Mammary epithelial cell (primary cell): ENCODE data around the gene ERCC8.
"Not testable (repeated sequence)": the region's sequence is repeated elsewhere in the genome, so short reads cannot be mapped to it uniquely, and the experiment has no call there.

ENCODE experiments used
- EZH2 ChIP-seq: IDR thresholded peaks from 2 replicates; pipeline ENCODE4 v1.6.1; 2012; ENCODE audit warnings: low read length, inconsistent platforms, borderline replicate concordance
- TF ChIP-seq, protein P1 (sequence below), 2 donors: IDR thresholded peaks in 1 of 2; conservative IDR thresholded peaks in 1 of 2; 2 replicates each; pipeline ENCODE4 v1.5.1; 2011 to 2012; ENCODE audit warnings: inconsistent platforms in 2 of 2, low read length in 2 of 2, mild to moderate bottlenecking in 2 of 2, control low read depth in 1 of 2, low read depth in 1 of 2; ENCODE audit not compliant: insufficient read depth in 1 of 2; ENCODE audit errors: extremely low read depth in 1 of 2

DNA sequence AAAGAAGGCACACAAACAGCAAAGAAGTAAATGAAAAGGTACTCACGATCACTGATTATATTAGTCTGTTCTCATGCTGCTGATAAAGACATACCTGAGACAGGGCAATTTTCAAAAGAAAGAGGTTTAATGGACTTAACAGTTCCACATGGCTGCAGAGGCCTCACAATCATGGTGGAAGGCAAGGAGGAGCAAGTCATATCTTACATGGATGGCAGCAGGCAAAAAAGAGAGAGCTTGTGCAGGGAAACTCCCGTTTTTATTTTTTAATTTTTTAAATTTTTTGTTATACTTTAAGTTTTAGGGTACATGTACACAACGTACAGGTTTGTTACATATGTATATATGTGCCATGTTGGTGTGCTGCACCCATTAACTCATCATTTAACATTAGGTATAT, 37.3 kb upstream of the ERCC8 start:
- TF ChIP-seq, protein P1, sequence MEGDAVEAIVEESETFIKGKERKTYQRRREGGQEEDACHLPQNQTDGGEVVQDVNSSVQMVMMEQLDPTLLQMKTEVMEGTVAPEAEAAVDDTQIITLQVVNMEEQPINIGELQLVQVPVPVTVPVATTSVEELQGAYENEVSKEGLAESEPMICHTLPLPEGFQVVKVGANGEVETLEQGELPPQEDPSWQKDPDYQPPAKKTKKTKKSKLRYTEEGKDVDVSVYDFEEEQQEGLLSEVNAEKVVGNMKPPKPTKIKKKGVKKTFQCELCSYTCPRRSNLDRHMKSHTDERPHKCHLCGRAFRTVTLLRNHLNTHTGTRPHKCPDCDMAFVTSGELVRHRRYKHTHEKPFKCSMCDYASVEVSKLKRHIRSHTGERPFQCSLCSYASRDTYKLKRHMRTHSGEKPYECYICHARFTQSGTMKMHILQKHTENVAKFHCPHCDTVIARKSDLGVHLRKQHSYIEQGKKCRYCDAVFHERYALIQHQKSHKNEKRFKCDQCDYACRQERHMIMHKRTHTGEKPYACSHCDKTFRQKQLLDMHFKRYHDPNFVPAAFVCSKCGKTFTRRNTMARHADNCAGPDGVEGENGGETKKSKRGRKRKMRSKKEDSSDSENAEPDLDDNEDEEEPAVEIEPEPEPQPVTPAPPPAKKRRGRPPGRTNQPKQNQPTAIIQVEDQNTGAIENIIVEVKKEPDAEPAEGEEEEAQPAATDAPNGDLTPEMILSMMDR (conservative IDR thresholded peaks at IDR 0.05 in 1 of 2, IDR thresholded peaks at IDR 0.05 in 1 of 2; ENCODE audit: extremely low read depth in 1 of 2, insufficient read depth in 1 of 2, low read depth in 1 of 2, low read length in 2 of 2): not testable (repeated sequence)
- TF ChIP-seq EZH2: not testable (repeated sequence)
